Measurements from ENCODE around the gene CEP83. TPM values are rescaled to one million over a fixed set of nuclear protein-coding genes. Genes with fewer than 3 reads are reported as not detected.

The CEP83 gene
- total and polyA plus RNA-seq, 7 donors: 3.4 to 8.4 (median 6.5) TPM

- peaks cover 0 to 12% of the 10 kb centered on the region in 2 donors for H3K36me3 ChIP-seq (ENCODE audit: insufficient read depth in 1 of 2, low read depth in 1 of 2)
- no peak for ATAC-seq
- intact Hi-C loops (cut with DNase I): no loop called here
These were observed 80.1 kb downstream of the CEP83 start for GRCh38 chr12:94379479-94380113.

GRCh38 chr12:94377599-94377998 lies 82.1 kb downstream of the CEP83 start:
- Histone ChIP-seq H3K27me3 (ENCODE audit: insufficient read depth in 3 of 3, low read length in 2 of 3) (no peaks in the 10 kb centered on the region), H3K36me3 (ENCODE audit: insufficient read depth in 1 of 2, low read depth in 1 of 2) (peaks cover 0 to 12% of the 10 kb centered on the region in 2 donors), H3K9me3 (no peaks in the 10 kb centered on the region), H3K27ac (no peak overlapping the region), H3K4me1 (peaks cover 8% of the 10 kb centered on the region), H3K4me3 (no peak overlapping the region)
- DNase-seq (no peak), ATAC-seq (no peak)
- intact Hi-C loops (cut with DNase I): no loop called here
- TF ChIP-seq CTCF (IDR thresholded peaks at IDR 0.05): no peak
- WGBS, 3 donors: 77 to 100% (median 98%) methylated on average over 2 of the region's 2 CpGs

More at GRCh38 chr12:94379479-94380113, 80.1 kb downstream of the CEP83 start:
- Histone ChIP-seq H3K4me1 (peaks cover 8% of the 10 kb centered on the region), H3K9me3 (peaks cover 8% of the 10 kb centered on the region), H3K27ac (no peak overlapping the region), H3K27me3 (ENCODE audit: insufficient read depth in 3 of 3, low read length in 2 of 3) (no peaks in the 10 kb centered on the region), H3K4me3 (no peak overlapping the region)
- DNase-seq: no peak
- 79 to 82% (median 81%) methylated on average over 3 of the region's 3 CpGs for WGBS, 3 donors
- no peak for TF ChIP-seq CTCF (IDR thresholded peaks at IDR 0.05)

GRCh38 chr12:94374124-94374523 lies 85.5 kb downstream of the CEP83 start:
- H3K27ac ChIP-seq: no peak overlapping the region
- no peak for TF ChIP-seq CTCF (IDR thresholded peaks at IDR 0.05)
- no peak for DNase-seq
- WGBS, 3 donors: 84 to 94% (median 86%) methylated on average over 2 of the region's 2 CpGs
- peaks cover 0 to 17% of the 10 kb centered on the region in 2 donors for H3K36me3 ChIP-seq (ENCODE audit: insufficient read depth in 1 of 2, low read depth in 1 of 2)
- no peak for ATAC-seq
- intact Hi-C loops (cut with DNase I): no loop called here
- no peak overlapping the region for H3K4me3 ChIP-seq
- H3K4me1 ChIP-seq: no peaks in the 10 kb centered on the region
- H3K27me3 ChIP-seq (ENCODE audit: insufficient read depth in 3 of 3, low read length in 2 of 3): no peaks in the 10 kb centered on the region
- H3K9me3 ChIP-seq: no peaks in the 10 kb centered on the region

GRCh38 chr12:94372461-94372860 lies 87.2 kb downstream of the CEP83 start:
- peaks cover 0 to 14% of the 10 kb centered on the region in 2 donors for H3K36me3 ChIP-seq (ENCODE audit: insufficient read depth in 1 of 2, low read depth in 1 of 2)
- DNase-seq (no peak), ATAC-seq (no peak)
- no peaks in the 10 kb centered on the region for H3K9me3 ChIP-seq
- intact Hi-C loops (cut with DNase I): no loop called here
- H3K27me3 ChIP-seq (ENCODE audit: insufficient read depth in 3 of 3, low read length in 2 of 3): no peaks in the 10 kb centered on the region
- H3K27ac ChIP-seq: no peak overlapping the region
- no peak for TF ChIP-seq CTCF (IDR thresholded peaks at IDR 0.05)
- no peak overlapping the region for H3K4me3 ChIP-seq
- H3K4me1 ChIP-seq: no peaks in the 10 kb centered on the region
- 91 to 92% (median 91%) methylated on average over 2 of the region's 2 CpGs for WGBS, 3 donors

GRCh38 chr12:94362653-94363052 lies 97.0 kb downstream of the CEP83 start:
- no peak for ATAC-seq
- no peaks in the 10 kb centered on the region for H3K4me1 ChIP-seq
- peaks cover 0 to 23% of the 10 kb centered on the region in 2 donors for H3K36me3 ChIP-seq (ENCODE audit: insufficient read depth in 1 of 2, low read depth in 1 of 2)
- no peak overlapping the region for H3K4me3 ChIP-seq
- DNase-seq: no peak
- no peak for TF ChIP-seq CTCF (IDR thresholded peaks at IDR 0.05)
- peaks cover 18% of the 10 kb centered on the region for H3K9me3 ChIP-seq
- intact Hi-C loops (cut with DNase I): no loop called here
- H3K27me3 ChIP-seq (ENCODE audit: insufficient read depth in 3 of 3, low read length in 2 of 3): no peaks in the 10 kb centered on the region
- 96 to 98% (median 97%) methylated on average over 2 of the region's 2 CpGs for WGBS, 3 donors
- no peak overlapping the region for H3K27ac ChIP-seq

Data from psoas muscle (tissue), 8 donors.